Spleen (tissue), 7 donors: Measurements from ENCODE around the gene OXNAD1.

Experiments used
- POLR2A ChIP-seq, 3 donors: fragments of 450-650 bp; IDR thresholded peaks; one replicate each; pipeline ENCODE4 v1.5.1; 2017; ENCODE audit warnings: antibody characterized with exemption in 3 of 3, mild to moderate bottlenecking in 1 of 3
- POLR2AphosphoS5 ChIP-seq, 3 donors: sonication (generic); formaldehyde crosslinking; IDR thresholded peaks; one replicate each; pipeline ENCODE4 v1.5.1; 2017; ENCODE audit warnings: antibody characterized with exemption in 3 of 3
- TF ChIP-seq, protein P1 (sequence below), 11 experiments: fragments of 200-600 bp in 7 of 11; fragments of 450-650 bp in 4 of 11; sonication (generic) in 4 of 11; IDR thresholded peaks in 8 of 11; conservative IDR thresholded peaks in 3 of 11; 1 replicate in 7 of 11; 2 replicates in 4 of 11; pipeline versions ENCODE4 v1.4.0 to v1.8.0; 2016 to 2021; ENCODE audit warnings: antibody characterized with exemption in 11 of 11, inconsistent platforms in 4 of 11, mild to moderate bottlenecking in 1 of 11
- donor health status: DM: no; HTN: no; CAD: no; lungs with moderate emphysema.
- donor health status: DM: no; HTN: no; CAD: no.
- donor health status: DM: no; HTN: no; CAD: no.

DNA sequence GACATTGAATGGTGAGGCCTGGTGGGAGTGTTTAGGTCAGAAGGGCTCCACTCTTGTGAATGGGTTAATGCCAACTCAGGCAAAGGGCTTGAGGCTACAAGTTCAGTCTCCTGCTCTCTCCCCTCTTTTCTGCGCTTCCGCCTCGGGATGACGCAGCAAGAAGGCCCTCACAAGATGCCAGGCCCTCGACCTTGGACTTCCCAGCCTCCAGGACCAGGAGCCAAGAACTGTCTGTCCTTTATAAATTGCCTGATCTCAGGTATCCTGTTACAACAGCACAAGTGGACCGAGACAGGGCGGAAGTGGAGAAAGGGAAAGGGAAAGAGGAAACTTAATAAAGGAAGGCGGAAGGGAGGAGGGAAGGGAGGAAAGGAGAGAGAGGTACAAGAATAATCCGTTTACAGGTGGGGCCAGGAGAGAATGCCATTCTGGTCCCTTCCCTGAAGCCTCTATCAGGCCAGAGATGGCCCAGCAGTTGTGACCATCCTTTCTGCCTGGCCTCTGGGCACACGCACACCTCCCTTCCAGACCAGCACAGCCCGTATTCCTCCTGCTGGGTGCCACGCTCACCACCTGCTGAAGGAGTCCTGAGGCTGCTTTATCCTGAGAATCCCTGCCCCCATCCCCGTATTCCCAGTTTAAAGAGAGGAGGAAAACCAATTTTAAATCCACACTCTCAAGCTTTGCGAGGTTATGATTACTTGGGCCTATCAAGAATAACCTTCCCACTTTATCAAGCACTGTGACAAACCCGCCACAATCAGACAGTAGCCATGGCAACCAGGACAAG, 64.2 kb downstream of the OXNAD1 start:
- TF ChIP-seq, protein P1, sequence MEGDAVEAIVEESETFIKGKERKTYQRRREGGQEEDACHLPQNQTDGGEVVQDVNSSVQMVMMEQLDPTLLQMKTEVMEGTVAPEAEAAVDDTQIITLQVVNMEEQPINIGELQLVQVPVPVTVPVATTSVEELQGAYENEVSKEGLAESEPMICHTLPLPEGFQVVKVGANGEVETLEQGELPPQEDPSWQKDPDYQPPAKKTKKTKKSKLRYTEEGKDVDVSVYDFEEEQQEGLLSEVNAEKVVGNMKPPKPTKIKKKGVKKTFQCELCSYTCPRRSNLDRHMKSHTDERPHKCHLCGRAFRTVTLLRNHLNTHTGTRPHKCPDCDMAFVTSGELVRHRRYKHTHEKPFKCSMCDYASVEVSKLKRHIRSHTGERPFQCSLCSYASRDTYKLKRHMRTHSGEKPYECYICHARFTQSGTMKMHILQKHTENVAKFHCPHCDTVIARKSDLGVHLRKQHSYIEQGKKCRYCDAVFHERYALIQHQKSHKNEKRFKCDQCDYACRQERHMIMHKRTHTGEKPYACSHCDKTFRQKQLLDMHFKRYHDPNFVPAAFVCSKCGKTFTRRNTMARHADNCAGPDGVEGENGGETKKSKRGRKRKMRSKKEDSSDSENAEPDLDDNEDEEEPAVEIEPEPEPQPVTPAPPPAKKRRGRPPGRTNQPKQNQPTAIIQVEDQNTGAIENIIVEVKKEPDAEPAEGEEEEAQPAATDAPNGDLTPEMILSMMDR (IDR thresholded peaks at IDR 0.05 in 8 of 11, conservative IDR thresholded peaks at IDR 0.05 in 3 of 11), result no peak
- TF ChIP-seq POLR2A (IDR thresholded peaks at IDR 0.05) (no peak), POLR2AphosphoS5 (IDR thresholded peaks at IDR 0.05) (no peak)
